Large intestine (tissue), 3 donors: ENCODE data around the gene INPP5D. TPM values are rescaled to one million over a fixed set of nuclear protein-coding genes. Genes with fewer than 3 reads are reported as not detected.

Experiments used
- DNase-seq, 2 donors: peaks; one replicate each; pipeline versions ENCODE4 v3.0.0 to v3.0.0-alpha.2; 2013
- H3K27ac ChIP-seq: one replicate; pipeline ENCODE4 v1.5.1; 2013; ENCODE audit warnings: low read length
- H3K27me3 ChIP-seq: 2 replicates; pipeline ENCODE4 v1.6.1; 2013; ENCODE audit warnings: low read length; ENCODE audit not compliant: control insufficient read depth, insufficient read depth
- H3K36me3 ChIP-seq: 2 replicates; pipeline ENCODE4 v1.6.1; 2013; ENCODE audit warnings: low read length; ENCODE audit not compliant: control insufficient read depth, insufficient read depth
- H3K4me1 ChIP-seq: one replicate; pipeline ENCODE4 v1.6.1; 2013; ENCODE audit warnings: low read length; ENCODE audit not compliant: control insufficient read depth, insufficient read depth
- H3K4me3 ChIP-seq: one replicate; pipeline ENCODE4 v1.5.1; 2013; ENCODE audit warnings: low read length
- H3K9me3 ChIP-seq: one replicate; pipeline ENCODE4 v1.6.1; 2013; ENCODE audit warnings: mild to moderate bottlenecking, low read depth, low read length, moderate library complexity; ENCODE audit not compliant: control insufficient read depth
- WGBS: methylation state at CpG from one replicate; pipeline ENCODE4 v1.1.5; 2013; ENCODE audit warnings: low lambda C conversion rate; ENCODE audit not compliant: insufficient coverage; 5-methylcytosine and 5-hydroxymethylcytosine counted together
- polyA plus RNA-seq: library from polyadenylated mRNA; unstranded; fragments of 120-200 nt; gene quantifications from one replicate; pipeline ENCODE4 v1.2.1, GENCODE V29; 2013

Gene INPP5D
- polyA plus RNA-seq, 1 donor, result 12.6 TPM

DNA sequence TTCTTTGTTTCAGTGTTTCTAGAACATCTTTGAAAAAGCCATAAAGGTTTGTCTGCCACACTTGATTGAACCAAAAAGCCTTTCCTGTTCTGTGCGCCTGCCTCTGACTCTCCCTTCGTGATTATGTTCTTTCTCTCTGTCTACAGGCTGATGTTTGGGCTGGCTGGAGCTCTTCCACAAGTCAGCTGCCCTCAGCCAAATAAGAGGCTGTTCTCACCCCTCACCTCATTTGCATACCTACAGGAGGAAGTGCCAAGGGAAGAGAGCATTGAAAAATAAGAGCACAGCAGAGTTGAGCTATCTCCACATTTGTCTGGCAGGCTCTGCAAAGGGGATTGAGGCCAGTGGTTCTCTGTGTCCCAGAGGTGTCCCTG is 15.8 kb downstream of the INPP5D start:
- no peaks in the 10 kb centered on the region for H3K4me1 ChIP-seq
- no peak overlapping the region for H3K4me3 ChIP-seq
- H3K27me3 ChIP-seq, result peaks cover 4% of the 10 kb centered on the region
- DNase-seq, result no peak
- no peaks in the 10 kb centered on the region for H3K36me3 ChIP-seq
- WGBS, result 20% methylated on average over 1 of the region's 2 CpGs
- H3K9me3 ChIP-seq, result no peaks in the 10 kb centered on the region
- H3K27ac ChIP-seq, result no peak overlapping the region

GRCh38 chr2:233076749-233077148 is 16.6 kb downstream of the INPP5D start:
- Histone ChIP-seq H3K4me1 (no peaks in the 10 kb centered on the region), H3K36me3 (no peaks in the 10 kb centered on the region), H3K27me3 (peaks cover 4% of the 10 kb centered on the region), H3K4me3 (no peak overlapping the region), H3K9me3 (no peaks in the 10 kb centered on the region), H3K27ac (no peak overlapping the region)
- no peak for DNase-seq
- no CpG with 5 or more reads among the region's 3 CpGs for WGBS

- DNase-seq, result no peak
- Histone ChIP-seq H3K4me1 (peaks cover 2% of the 10 kb centered on the region), H3K36me3 (no peaks in the 10 kb centered on the region)
These were observed 19.3 kb downstream of the INPP5D start for GRCh38 chr2:233079473-233079877.

DNA sequence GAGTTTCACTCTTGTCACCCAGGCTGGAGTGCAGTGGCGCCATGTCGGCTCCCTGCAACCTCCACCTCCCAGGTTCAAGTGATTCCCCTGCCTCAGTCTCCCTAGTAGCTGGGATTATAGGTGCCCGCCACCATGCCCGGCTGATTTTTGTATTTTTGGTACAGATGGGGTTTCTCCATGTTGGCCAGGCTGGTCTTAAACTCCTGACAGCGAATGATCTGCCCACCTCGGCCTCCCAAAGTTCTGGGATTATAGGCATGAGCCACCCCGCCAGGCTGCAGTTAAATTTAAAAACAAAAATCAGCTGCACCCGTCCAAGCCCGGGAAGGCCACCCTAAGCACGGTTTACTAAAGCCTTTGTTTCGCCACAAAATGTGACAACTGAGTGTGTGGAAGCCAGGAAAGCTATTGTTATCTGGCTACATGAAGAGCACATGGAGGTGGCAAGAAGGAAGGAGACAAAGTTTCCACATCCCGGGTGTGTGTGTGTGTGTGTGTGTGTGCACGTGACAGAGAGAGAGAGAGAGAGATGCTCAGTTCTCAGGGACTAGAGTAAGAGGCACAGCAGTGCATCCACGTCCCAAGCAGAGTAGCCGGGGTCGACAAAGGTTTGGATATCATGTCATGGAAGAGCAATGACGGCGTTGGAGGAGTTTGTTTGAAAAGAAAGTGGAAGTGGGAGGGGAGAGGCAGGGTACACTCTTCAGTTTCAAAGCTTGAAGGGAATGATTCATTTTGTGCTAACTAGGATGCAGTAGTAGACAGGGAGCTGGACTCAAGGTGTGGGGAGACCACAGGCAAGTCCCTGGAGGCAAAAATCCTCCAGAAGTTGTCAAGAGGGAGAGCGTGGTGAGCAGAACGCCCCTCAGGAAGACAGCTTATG is 20.1 kb downstream of the INPP5D start:
- Histone ChIP-seq H3K36me3 (no peaks in the 10 kb centered on the region), H3K9me3 (no peaks in the 10 kb centered on the region), H3K4me3 (no peak overlapping the region), H3K27ac (no peak overlapping the region), H3K27me3 (no peaks in the 10 kb centered on the region), H3K4me1 (peaks cover 2% of the 10 kb centered on the region)
- no CpG with 5 or more reads among the region's 20 CpGs for whole genome bisulfite sequencing
- no peak for DNase-seq

More at GRCh38 chr2:233079473-233079877, 19.3 kb downstream of the INPP5D start:
- Histone ChIP-seq H3K9me3 (no peaks in the 10 kb centered on the region), H3K27ac (no peak overlapping the region), H3K4me3 (no peak overlapping the region), H3K27me3 (peaks cover under 1% of the 10 kb centered on the region)
- no CpG with 5 or more reads among the region's 10 CpGs for WGBS

DNA sequence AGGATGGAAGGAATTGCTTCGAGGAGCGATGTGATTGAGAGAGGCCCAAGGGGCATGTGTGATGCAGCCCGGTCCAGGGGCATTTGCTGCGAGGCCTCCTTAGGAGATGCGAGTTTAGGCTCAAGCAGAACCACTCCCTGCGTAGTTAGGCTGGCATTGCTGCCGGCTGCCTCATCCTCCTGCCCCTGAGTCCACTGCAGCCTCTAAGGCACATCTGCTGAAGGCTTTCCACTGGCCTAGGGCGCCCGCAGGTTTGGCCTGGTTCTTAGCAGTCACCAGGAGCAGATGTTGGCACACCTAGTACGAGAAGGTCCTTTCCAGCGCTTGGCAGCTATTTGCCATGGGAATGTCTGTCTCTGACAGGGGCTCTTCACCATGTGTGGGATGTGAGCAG is 20.7 kb downstream of the INPP5D start:
- no peak overlapping the region for H3K4me3 ChIP-seq
- peaks cover 2% of the 10 kb centered on the region for H3K4me1 ChIP-seq
- no peak for DNase-seq
- no peak overlapping the region for H3K27ac ChIP-seq
- H3K9me3 ChIP-seq, result no peaks in the 10 kb centered on the region
- no peaks in the 10 kb centered on the region for H3K27me3 ChIP-seq
- WGBS, result no CpG with 5 or more reads among the region's 11 CpGs
- no peaks in the 10 kb centered on the region for H3K36me3 ChIP-seq

DNA sequence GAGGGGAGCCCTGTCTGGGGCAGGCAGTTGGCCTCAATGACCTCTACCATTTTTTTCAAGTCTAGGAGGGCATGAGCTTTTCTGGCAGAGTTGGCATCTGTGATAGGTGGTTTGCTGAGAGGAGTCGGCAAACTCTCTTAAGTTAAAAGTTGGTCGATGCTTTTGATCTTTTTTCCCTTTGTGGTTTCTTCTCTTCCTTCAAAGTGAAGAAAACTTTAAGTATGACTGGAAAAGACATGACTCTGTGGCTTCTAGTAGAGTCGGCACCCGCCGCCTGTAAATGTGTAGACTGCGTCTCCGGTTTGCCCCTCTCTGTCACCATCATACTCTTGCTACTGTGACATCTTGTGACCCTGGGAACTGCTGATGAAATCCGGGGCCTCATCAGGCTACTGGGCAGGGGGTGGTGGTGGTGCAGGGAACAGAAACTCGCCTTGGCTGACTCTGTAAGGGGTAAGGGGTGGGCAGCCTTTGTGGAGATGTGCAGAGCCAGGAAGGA is 21.1 kb downstream of the INPP5D start:
- Histone ChIP-seq H3K27ac (no peak overlapping the region), H3K9me3 (no peaks in the 10 kb centered on the region), H3K27me3 (no peaks in the 10 kb centered on the region), H3K36me3 (no peaks in the 10 kb centered on the region), H3K4me3 (no peak overlapping the region), H3K4me1 (peaks cover 2% of the 10 kb centered on the region)
- no peak for DNase-seq
- no CpG with 5 or more reads among the region's 9 CpGs for WGBS

DNA sequence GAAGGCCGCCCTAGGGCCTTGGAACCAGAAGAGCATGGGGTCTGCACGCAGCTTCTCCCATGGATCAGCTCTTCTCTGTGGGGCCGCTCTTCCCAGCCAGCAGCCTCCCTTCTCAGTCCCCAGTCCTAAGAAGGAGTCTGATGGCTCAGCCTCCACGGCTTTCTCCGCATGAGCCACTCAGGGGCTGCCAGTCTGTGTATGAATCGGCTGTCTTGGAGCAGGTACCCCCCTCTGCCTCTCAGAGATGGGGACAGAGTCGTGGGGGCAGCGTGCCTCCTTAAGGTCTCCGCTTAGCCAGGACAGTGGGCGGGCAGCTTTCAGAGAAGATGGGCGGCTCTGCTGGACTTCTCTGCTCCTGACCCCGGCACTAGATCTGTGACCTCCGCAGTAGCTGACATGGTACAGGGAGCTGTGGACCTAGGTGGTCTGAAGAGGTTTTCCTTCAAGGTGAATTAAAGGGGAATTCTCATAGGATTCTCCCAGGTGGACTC is 21.6 kb downstream of the INPP5D start:
- no peak overlapping the region for H3K27ac ChIP-seq
- H3K36me3 ChIP-seq, result no peaks in the 10 kb centered on the region
- DNase-seq, result no peak
- no peak overlapping the region for H3K4me3 ChIP-seq
- no CpG with 5 or more reads among the region's 13 CpGs for WGBS
- peaks cover 5% of the 10 kb centered on the region for H3K4me1 ChIP-seq
- H3K27me3 ChIP-seq, result no peaks in the 10 kb centered on the region
- H3K9me3 ChIP-seq, result no peaks in the 10 kb centered on the region

DNA sequence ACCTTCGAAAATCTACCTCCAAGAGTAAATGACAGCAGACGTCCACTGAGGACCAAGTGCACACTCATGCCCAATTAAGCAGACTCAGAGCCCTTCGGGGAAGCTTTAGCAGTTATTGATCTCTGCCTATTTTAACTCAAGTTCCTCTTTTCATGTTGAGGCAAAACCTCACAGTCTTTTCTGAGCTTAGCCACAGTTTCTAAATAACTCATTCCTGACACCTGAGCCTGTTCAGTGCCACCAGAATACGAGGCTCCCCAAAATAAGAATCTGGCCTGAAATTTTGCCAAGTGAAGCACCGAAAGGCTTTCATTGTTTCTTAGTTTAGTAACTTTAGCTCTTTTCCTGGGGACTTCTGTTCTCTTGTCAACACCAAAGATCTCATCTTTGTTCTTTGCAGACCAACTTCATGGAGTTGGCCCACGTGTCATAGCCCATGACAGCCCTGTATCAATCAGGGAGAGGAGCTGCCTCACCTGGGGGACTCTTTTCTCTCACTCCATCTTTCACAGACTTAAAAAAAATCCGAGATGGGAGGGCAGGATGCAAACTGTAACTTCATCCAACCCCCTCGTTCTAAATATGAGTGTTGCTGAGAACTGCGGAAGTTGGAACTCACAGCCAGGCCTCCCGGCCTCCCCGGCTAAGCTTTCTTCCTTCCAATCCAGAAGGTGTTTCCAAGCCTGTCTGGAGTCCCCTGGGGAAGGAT is 22.2 kb downstream of the INPP5D start:
- Histone ChIP-seq H3K27me3 (no peaks in the 10 kb centered on the region), H3K27ac (no peak overlapping the region), H3K4me3 (no peak overlapping the region), H3K4me1 (peaks cover 5% of the 10 kb centered on the region), H3K9me3 (no peaks in the 10 kb centered on the region), H3K36me3 (no peaks in the 10 kb centered on the region)
- no peak for DNase-seq
- 73% methylated on average over 2 of the region's 11 CpGs for WGBS

DNA sequence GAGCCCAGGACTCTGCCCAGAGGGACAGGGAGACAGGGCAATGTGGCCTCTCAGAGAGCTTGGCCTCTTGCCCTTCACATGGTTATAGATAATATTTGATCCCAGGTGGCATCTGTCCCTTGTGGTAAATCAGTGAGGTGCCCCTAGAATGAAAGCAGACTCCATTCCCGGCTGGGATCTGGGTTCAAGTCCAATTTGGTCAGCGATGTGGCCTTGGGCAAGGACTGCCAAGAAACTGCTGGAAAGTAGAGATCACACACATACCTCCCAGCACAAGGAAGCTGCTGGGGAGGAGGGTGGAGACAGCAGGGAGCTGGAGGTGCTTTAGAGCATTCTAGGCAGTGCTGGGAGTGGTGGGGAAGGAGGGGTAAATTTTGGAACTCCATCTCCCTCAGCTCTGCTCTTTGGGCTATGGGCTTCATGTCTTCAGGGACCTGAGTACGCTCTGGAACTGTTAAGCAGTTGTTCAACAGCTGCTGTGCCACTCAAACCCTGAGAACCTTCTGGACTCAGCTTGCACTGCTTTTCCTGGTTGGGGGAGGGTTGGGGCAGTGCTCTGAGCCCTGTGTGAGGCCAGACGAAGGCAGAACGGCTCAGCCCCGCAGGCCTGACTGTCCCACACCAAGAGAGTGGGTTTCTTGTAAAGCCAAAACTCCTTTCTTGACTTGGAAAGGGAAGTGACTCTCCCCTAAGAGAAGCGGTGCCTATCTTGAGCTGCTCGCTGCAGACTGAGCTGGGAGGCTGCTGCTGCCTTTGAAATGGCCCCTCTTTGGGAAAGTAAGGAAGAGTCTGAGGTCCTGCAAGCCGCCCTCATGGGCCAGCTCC is 23.0 kb downstream of the INPP5D start:
- no peaks in the 10 kb centered on the region for H3K27me3 ChIP-seq
- WGBS, result no CpG with 5 or more reads among the region's 9 CpGs
- H3K4me1 ChIP-seq, result peaks cover 5% of the 10 kb centered on the region
- no peaks in the 10 kb centered on the region for H3K9me3 ChIP-seq
- DNase-seq, result peak in 1 of 2 donors; percentile 2
- H3K4me3 ChIP-seq, result no peak overlapping the region
- H3K36me3 ChIP-seq, result no peaks in the 10 kb centered on the region
- H3K27ac ChIP-seq, result no peak overlapping the region

GRCh38 chr2:233083782-233084181 is 23.6 kb downstream of the INPP5D start:
- peak in 1 of 2 donors; percentile 1 for DNase-seq
- Histone ChIP-seq H3K36me3 (no peaks in the 10 kb centered on the region), H3K27ac (peak overlapping the region; percentile 7), H3K27me3 (no peaks in the 10 kb centered on the region), H3K4me3 (no peak overlapping the region), H3K9me3 (no peaks in the 10 kb centered on the region), H3K4me1 (peaks cover 5% of the 10 kb centered on the region)
- no CpG with 5 or more reads among the region's 8 CpGs for WGBS
